Esophagus muscularis mucosa (tissue), 4 donors: ENCODE data around the gene C11orf98. TPM values are rescaled to one million over a fixed set of nuclear protein-coding genes. Genes with fewer than 3 reads are reported as not detected.
A peak's percentile ranks its signal among the peaks of the same experiment; 100 is the strongest.
"Not testable (repeated sequence)": the region's sequence is repeated elsewhere in the genome, so short reads cannot be mapped to it uniquely, and the experiment has no call there.

Experiments
- DNase-seq: peaks from one replicate; pipeline ENCODE4 v3.0.0-alpha.2; 2017; ENCODE audit errors: extremely low spot score
- H3K27ac ChIP-seq, 4 donors: fragments of 200-600 bp; sonication (generic); replicated peaks in 1 of 4; 1 replicate in 3 of 4; 2 replicates in 1 of 4; pipeline ENCODE4 v1.5.1; 2016 to 2019; ENCODE audit warnings: mild to moderate bottlenecking in 1 of 4
- H3K27me3 ChIP-seq, 4 donors: fragments of 200-600 bp; sonication (generic); one replicate each; pipeline versions ENCODE4 v1.5.1 to v1.6.0; 2016 to 2019
- H3K36me3 ChIP-seq, 4 donors: fragments of 200-600 bp; sonication (generic); one replicate each; pipeline ENCODE4 v1.5.1; 2016 to 2019
- H3K4me1 ChIP-seq, 4 donors: fragments of 200-600 bp; sonication (generic); one replicate each; pipeline ENCODE4 v1.5.1; 2016 to 2019
- H3K4me3 ChIP-seq, 4 donors: fragments of 200-600 bp; sonication (generic); 1 replicate in 2 of 4; 2 replicates in 2 of 4; pipeline ENCODE4 v1.5.1; 2016 to 2019; ENCODE audit warnings: mild to moderate bottlenecking in 4 of 4, moderate library complexity in 1 of 4
- H3K9me3 ChIP-seq, 4 donors: fragments of 200-600 bp; sonication (generic); 1 replicate in 3 of 4; 2 replicates in 1 of 4; pipeline ENCODE4 v1.5.1; 2016 to 2019
- CTCF ChIP-seq, 3 experiments: fragments of 200-600 bp in 2 of 3; fragments of 450-650 bp in 1 of 3; sonication (generic) in 2 of 3; IDR thresholded peaks; one replicate each; pipeline ENCODE4 v1.5.1; 2017 to 2019; ENCODE audit warnings: antibody characterized with exemption in 3 of 3, mild to moderate bottlenecking in 2 of 3, moderate library complexity in 1 of 3
- EP300 ChIP-seq: sonication (generic); formaldehyde crosslinking; IDR thresholded peaks from one replicate; pipeline ENCODE4 v1.6.1; 2017; ENCODE audit warnings: antibody characterized with exemption
- POLR2A ChIP-seq: fragments of 450-650 bp; IDR thresholded peaks from one replicate; pipeline ENCODE4 v1.6.1; 2017; ENCODE audit warnings: antibody characterized with exemption, moderate library complexity, mild to moderate bottlenecking, low read depth
- POLR2AphosphoS5 ChIP-seq, 2 donors: sonication (generic); formaldehyde crosslinking; IDR thresholded peaks; one replicate each; pipeline ENCODE4 v1.6.1; 2017; ENCODE audit warnings: antibody characterized with exemption in 2 of 2
- WGBS: methylation state at CpG from one replicate; pipeline ENCODE4 v1.1.5; 2018; 5-methylcytosine and 5-hydroxymethylcytosine counted together
- intact Hi-C: fragments of 100-400 bp; cut with DNase I; formaldehyde crosslinking; loops from one replicate; pipeline ENCODE4 v1.15.1; 2023
- total RNA-seq, 4 donors: library from RNA; depleted of rRNA; stranded (reverse); fragments of >200 nt; gene quantifications; one replicate each; pipeline versions ENCODE4 v1.1.0 to v1.2.1, GENCODE V29; 2016

C11orf98 gene
- total RNA-seq, 4 donors from 2014 or later: 23.7 to 38.0 (median 33.0) TPM

DNA sequence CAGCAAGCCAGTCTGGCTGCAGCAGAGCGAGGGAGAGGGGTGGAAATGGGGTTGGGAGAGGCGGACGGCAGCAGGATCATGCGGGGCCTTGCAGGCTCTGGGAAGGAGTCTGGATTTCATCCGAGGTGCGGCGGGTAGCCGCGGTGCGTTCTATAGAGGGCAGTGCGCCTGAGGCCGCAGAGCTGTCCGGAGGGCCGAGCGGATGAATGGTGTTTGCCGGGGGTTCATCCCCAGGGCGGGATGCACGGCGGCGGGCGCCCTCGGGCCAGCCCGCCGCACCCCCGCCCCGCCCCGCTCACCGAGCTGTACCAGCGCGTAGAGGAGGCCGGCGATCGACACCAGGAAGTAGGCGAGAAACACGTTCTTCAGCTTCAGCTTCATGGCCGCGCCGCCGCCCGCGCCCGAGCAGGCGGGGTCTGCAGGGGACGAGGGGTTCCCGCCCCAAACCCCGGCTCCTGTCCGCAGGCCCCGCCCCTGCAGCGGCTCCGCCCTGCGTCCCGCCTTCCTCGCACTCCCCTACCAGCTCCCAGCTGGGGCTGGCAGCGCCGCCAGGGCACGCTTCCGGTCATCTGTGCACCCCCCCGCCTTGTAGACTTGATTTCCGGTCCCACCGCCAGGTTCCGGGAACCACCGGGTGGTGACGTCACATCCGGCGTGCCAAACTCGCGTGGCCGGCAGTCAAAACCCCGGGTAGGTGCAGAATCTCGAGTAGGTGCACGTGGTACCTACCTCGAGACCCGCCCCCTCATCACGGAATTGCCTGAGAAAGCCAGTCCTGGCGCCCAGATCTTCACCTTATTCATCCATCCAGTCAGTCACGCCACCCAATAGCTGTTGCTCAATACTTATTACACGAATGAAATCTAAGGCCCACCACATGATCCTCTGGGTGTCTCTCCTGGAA, 43.2 kb downstream of the C11orf98 start, which contains the start of gene B3GAT3:
TSS of gene B3GAT3 (minus strand) at position 420 of the 904 bp plus-strand sequence. CDS start at position 381, 39 bp downstream.
- Histone ChIP-seq H3K27me3 (no peaks in the 10 kb centered on the region), H3K36me3 (peaks cover 18 to 46% (median 33%) of the 10 kb centered on the region in 4 donors), H3K9me3 (no peaks in the 10 kb centered on the region), H3K27ac (peak within 1 kb of the TSS; percentile 83 to 91 (median 88)), H3K4me3 (peak within 1 kb of the TSS; percentile 66 to 87 (median 76)), H3K4me1 (peaks cover 16 to 33% (median 23%) of the 10 kb centered on the region in 4 donors)
- DNase-seq: peak; percentile 99
- TF ChIP-seq POLR2A (peak; percentile 63), CTCF (IDR thresholded peaks at IDR 0.05) (peak in 1 of 3 experiments; percentile 25), EP300 (peak; percentile 85), POLR2AphosphoS5 (IDR thresholded peaks at IDR 0.05) (peak; percentile 96 to 98)
- 2% methylated on average over 27 of the region's 77 CpGs for WGBS
- intact Hi-C loops: no loop called here

DNA sequence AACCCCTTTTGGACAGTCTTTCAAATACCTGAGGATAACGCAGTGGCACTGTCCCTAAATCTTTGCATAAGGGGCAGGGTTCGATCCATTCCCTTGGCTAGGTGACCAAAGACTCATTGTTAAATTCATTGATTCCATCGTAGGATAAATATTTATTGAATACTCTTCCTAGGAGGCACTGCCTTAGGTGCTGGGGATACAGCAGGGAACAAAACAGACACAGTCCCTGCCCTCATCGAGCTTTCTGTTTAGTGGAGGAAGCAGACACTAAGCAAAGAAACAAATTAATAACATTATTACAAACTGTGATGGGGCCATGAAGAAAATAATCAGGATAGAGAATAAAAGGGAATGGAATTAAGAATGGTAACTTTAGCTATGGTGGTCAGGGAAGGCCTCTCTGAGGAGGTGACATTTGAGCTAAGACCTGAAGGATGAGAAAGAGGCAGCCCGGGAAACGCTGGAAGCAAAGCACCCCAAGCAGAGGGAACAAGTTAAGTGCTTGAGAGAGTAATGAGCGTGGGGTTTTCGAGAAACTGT, 43.9 kb downstream of the C11orf98 start:
- H3K27ac ChIP-seq: peak overlapping the region; percentile 83 to 91 (median 88)
- H3K4me1 ChIP-seq: peaks cover 16 to 33% (median 23%) of the 10 kb centered on the region in 4 donors
- H3K9me3 ChIP-seq: no peaks in the 10 kb centered on the region
- no peak for DNase-seq
- no peaks in the 10 kb centered on the region for H3K27me3 ChIP-seq
- intact Hi-C loops: no loop called here
- 34% methylated on average over 8 of the region's 8 CpGs for WGBS
- TF ChIP-seq CTCF (IDR thresholded peaks at IDR 0.05): no peak
- TF ChIP-seq POLR2AphosphoS5 (IDR thresholded peaks at IDR 0.05): no peak
- peak overlapping the region; percentile 66 to 87 (median 76) for H3K4me3 ChIP-seq
- peaks cover 15 to 45% (median 32%) of the 10 kb centered on the region in 4 donors for H3K36me3 ChIP-seq

DNA sequence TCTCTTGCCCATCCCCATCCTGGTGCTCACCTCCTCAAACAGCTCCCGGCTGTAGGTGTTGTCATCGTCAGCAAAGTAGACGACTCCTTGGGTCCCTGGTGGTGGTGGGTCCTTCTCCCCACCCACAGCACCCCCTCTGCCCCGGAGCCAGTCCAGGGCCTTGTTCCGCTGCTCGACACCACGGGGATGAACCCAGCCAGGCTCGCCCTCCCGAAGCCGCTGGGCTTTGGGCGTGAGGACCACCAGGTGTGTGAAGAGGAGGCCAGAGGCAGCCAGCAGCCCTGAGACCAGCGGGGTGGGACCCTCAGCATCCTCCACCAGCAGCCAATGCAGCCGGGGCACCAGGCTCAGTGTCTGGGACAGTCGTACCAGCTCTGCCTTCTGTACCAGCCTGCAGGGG, 48.1 kb downstream of the C11orf98 start:
- DNase-seq, H3K9me3 ChIP-seq, H3K4me3 ChIP-seq, intact Hi-C loops, H3K27ac ChIP-seq, H3K27me3 ChIP-seq: not testable (repeated sequence)
- peaks cover 17 to 40% (median 31%) of the 10 kb centered on the region in 4 donors for H3K4me1 ChIP-seq
- H3K36me3 ChIP-seq: peaks cover 5 to 46% (median 33%) of the 10 kb centered on the region in 4 donors
- WGBS: 78% methylated on average over 3 of the region's 14 CpGs

- H3K27ac ChIP-seq: no peak overlapping the region
- TF ChIP-seq POLR2AphosphoS5 (IDR thresholded peaks at IDR 0.05) (no peak), EP300 (no peak)
- H3K4me1 ChIP-seq: peaks cover 21 to 44% (median 36%) of the 10 kb centered on the region in 4 donors
- H3K36me3 ChIP-seq: peaks cover 5 to 52% (median 34%) of the 10 kb centered on the region in 4 donors
- H3K27me3 ChIP-seq: no peaks in the 10 kb centered on the region
- intact Hi-C loops: no loop called here
- no peak overlapping the region for H3K4me3 ChIP-seq
- 100% methylated on average over 1 of the region's 7 CpGs for WGBS
- DNase-seq: no peak
- no peaks in the 10 kb centered on the region for H3K9me3 ChIP-seq
Observed at GRCh38 chr11:62615521-62615920, 49.5 kb downstream of the C11orf98 start.

DNA sequence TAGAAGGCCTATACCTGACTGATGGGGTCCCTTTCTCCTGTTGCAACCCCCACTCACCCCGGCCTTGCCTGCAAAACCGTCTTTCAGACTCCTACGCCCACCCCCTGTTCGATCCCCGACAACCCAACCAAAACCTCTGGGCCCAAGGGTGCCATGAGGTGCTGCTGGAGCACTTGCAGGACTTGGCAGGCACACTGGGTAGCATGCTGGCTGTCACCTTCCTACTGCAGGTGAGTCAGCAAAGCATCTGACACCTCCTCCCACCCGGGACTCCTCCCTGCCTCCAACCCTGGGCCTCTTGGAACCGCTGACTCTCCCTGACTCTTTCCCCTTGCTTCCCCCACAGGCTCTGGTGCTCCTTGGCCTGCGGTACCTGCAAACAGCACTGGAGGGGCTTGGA, 50.7 kb downstream of the C11orf98 start:
- DNase-seq: no peak
- Histone ChIP-seq H3K4me3 (no peak overlapping the region), H3K27ac (peak overlapping the region in 3 of 4 donors; percentile 95 to 99 (median 97)), H3K9me3 (no peaks in the 10 kb centered on the region), H3K27me3 (no peaks in the 10 kb centered on the region), H3K4me1 (peaks cover 24 to 37% (median 33%) of the 10 kb centered on the region in 4 donors), H3K36me3 (peaks cover 5 to 59% (median 44%) of the 10 kb centered on the region in 4 donors)
- TF ChIP-seq EP300 (no peak), POLR2AphosphoS5 (IDR thresholded peaks at IDR 0.05) (no peak), CTCF (IDR thresholded peaks at IDR 0.05) (no peak), POLR2A (no peak)
- WGBS: 70% methylated on average over 8 of the region's 8 CpGs
- intact Hi-C loops: no loop called here
